Panc1 (cell line): ENCODE results near the gene KAT7. TPM values are rescaled to one million over a fixed set of nuclear protein-coding genes. Genes with fewer than 3 reads are reported as not detected.

Experiments used
- ATAC-seq: fragments of 200-7000 bp; cut with Tn5 transposase; 2 replicates; pipeline ENCODE4 v1.9.1; 2020; ENCODE audit warnings: mild to moderate bottlenecking, moderate library complexity
- BruUV-seq: library from RNA; stranded (reverse); fragments of 400-500 nt; replicated peaks from 2 replicates; lab custom pipeline; 2021; lab: Mats Ljungman, UMichigan
- CTCF ChIA-PET: fragments of 300-600 bp; sonication (Branson Sonifier 250); formaldehyde crosslinking; loops from one replicate; lab custom pipeline; 2022; ENCODE audit warnings: antibody characterized with exemption; lab: Charles Lee
- POLR2A ChIA-PET: fragments of 300-600 bp; sonication (Branson Sonifier 250); formaldehyde crosslinking; loops from one replicate; lab custom pipeline; 2022; ENCODE audit warnings: antibody characterized with exemption; lab: Charles Lee
- DNase-seq: peaks from one replicate; pipeline ENCODE4 v3.0.0-alpha.2; 2010; ENCODE audit warnings: low read depth, low spot score
- H3K27ac ChIP-seq: 2 replicates; pipeline ENCODE4 v1.5.1; 2011; ENCODE audit warnings: mild to moderate bottlenecking, low read length, inconsistent platforms
- H3K27me3 ChIP-seq: fragments of 200-500 bp; sonication (Bioruptor generic); 2 replicates; pipeline ENCODE4 v1.6.0; 2014; ENCODE audit warnings: low read length, inconsistent platforms; ENCODE audit not compliant: control insufficient read depth, insufficient read depth
- H3K36me3 ChIP-seq: fragments of 200-500 bp; sonication (Bioruptor generic); 2 replicates; pipeline ENCODE4 v1.5.1; 2014; ENCODE audit warnings: inconsistent platforms, mild to moderate bottlenecking, low read length, moderate library complexity; ENCODE audit not compliant: control insufficient read depth, insufficient read depth
- H3K4me1 ChIP-seq: 2 replicates; pipeline ENCODE4 v1.5.1; 2011; ENCODE audit warnings: inconsistent platforms, mild to moderate bottlenecking, low read length, moderate library complexity; ENCODE audit not compliant: control insufficient read depth, insufficient read depth
- H3K4me3 ChIP-seq, 2 experiments: 2 replicates each; pipeline ENCODE4 v1.5.1; 2011 to 2012; ENCODE audit warnings: low read depth in 2 of 2, low read length in 2 of 2, mild to moderate bottlenecking in 2 of 2, inconsistent platforms in 1 of 2, moderate library complexity in 1 of 2
- H3K9me3 ChIP-seq: fragments of 200-500 bp; sonication (Bioruptor generic); 2 replicates; pipeline ENCODE4 v1.5.1; 2014; ENCODE audit warnings: low read depth, mild to moderate bottlenecking, inconsistent platforms, low read length, moderate library complexity; ENCODE audit not compliant: control insufficient read depth, insufficient read depth
- POLR2AphosphoS5 ChIP-seq: IDR thresholded peaks from 2 replicates; pipeline ENCODE4 v1.6.1; 2012; ENCODE audit warnings: mild to moderate bottlenecking, low read depth, low read length, moderate library complexity
- SIN3A ChIP-seq: IDR thresholded peaks from 2 replicates; pipeline ENCODE4 v1.6.1; 2012; ENCODE audit warnings: low read depth, mild to moderate bottlenecking, low read length, moderate library complexity, borderline replicate concordance; ENCODE audit not compliant: insufficient read depth
- TCF7L2 ChIP-seq: IDR thresholded peaks from 2 replicates; pipeline ENCODE4 v1.6.1; 2011; ENCODE audit warnings: mild to moderate bottlenecking, low read depth, low read length, inconsistent platforms
- in situ Hi-C: cut with HindIII; loops from 2 replicates; pipeline ENCODE4 v1.10.0; 2016; ENCODE audit warnings: low sequenced_read_pairs, low pct_unique_long_range_greater_than_20kb
- intact Hi-C: fragments of 100-400 bp; cut with micrococcal nuclease; formaldehyde crosslinking; loops from one replicate; pipeline ENCODE4 v1.10.0; 2022; ENCODE audit not compliant: unreplicated experiment
- total RNA-seq: library from RNA; stranded (reverse); gene quantifications from one replicate; pipeline ENCODE4 v1.2.1, GENCODE V29; 2021; ENCODE audit not compliant: unreplicated experiment
- TF ChIP-seq, protein P1 (sequence below): fragments of 450-650 bp; IDR thresholded peaks from 2 replicates; pipeline ENCODE4 v1.5.1; 2017; ENCODE audit warnings: mild to moderate bottlenecking
- TF ChIP-seq, protein P2 (sequence below), 2 experiments: IDR thresholded peaks; 2 replicates each; pipeline ENCODE4 v1.6.1; 2011 to 2012; ENCODE audit warnings: low read depth in 2 of 2, control low read depth in 1 of 2, low read length in 1 of 2, mild to moderate bottlenecking in 1 of 2, moderate library complexity in 1 of 2; ENCODE audit not compliant: insufficient read depth in 1 of 2

KAT7 gene
- total RNA-seq, 1 experiment from 2014 or later = 69.0 TPM

DNA sequence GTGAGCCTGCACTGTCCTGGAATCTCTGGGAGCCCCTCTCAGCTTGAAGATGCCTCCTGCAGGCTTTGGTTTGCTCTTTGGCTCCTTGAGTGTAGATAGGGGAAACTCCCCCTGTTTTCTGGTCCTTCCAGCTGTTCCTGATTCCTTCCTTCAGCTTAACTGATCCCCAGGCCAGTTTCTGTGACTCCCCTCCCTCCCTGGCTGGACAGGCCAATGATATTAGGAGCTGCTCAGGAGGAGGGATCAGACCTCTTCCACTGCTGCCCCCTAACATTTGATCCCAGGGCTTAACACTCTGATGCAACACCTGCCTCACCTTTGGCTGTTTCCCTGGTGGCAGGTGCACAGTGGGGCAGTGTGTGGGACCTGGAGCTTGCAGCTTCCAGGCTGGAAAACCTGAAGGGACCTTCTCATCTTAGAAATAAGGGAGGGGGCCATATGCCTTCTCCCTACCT is 59.6 kb downstream of the KAT7 start, which contains the start of gene TAC4:
TSS of gene TAC4 (minus strand) at position 51 of the 455 bp plus-strand sequence. CDS start 52 bp downstream, outside the sequence.
- peaks cover 15% of the 10 kb centered on the region for H3K27me3 ChIP-seq
- H3K4me1 ChIP-seq = peaks cover 3% of the 10 kb centered on the region; the same call in 1 of the 2 replicates
- H3K27ac ChIP-seq = no peak within 1 kb of the TSS
- CTCF ChIA-PET = no interaction called here
- H3K36me3 ChIP-seq = no peaks in the 10 kb centered on the region
- DNase-seq (no peak), ATAC-seq (no peak)
- TF ChIP-seq POLR2AphosphoS5 (no peak), TCF7L2 (no peak), SIN3A (no peak)
- TF ChIP-seq, protein P1, sequence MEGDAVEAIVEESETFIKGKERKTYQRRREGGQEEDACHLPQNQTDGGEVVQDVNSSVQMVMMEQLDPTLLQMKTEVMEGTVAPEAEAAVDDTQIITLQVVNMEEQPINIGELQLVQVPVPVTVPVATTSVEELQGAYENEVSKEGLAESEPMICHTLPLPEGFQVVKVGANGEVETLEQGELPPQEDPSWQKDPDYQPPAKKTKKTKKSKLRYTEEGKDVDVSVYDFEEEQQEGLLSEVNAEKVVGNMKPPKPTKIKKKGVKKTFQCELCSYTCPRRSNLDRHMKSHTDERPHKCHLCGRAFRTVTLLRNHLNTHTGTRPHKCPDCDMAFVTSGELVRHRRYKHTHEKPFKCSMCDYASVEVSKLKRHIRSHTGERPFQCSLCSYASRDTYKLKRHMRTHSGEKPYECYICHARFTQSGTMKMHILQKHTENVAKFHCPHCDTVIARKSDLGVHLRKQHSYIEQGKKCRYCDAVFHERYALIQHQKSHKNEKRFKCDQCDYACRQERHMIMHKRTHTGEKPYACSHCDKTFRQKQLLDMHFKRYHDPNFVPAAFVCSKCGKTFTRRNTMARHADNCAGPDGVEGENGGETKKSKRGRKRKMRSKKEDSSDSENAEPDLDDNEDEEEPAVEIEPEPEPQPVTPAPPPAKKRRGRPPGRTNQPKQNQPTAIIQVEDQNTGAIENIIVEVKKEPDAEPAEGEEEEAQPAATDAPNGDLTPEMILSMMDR = no peak
- TF ChIP-seq, protein P2, sequence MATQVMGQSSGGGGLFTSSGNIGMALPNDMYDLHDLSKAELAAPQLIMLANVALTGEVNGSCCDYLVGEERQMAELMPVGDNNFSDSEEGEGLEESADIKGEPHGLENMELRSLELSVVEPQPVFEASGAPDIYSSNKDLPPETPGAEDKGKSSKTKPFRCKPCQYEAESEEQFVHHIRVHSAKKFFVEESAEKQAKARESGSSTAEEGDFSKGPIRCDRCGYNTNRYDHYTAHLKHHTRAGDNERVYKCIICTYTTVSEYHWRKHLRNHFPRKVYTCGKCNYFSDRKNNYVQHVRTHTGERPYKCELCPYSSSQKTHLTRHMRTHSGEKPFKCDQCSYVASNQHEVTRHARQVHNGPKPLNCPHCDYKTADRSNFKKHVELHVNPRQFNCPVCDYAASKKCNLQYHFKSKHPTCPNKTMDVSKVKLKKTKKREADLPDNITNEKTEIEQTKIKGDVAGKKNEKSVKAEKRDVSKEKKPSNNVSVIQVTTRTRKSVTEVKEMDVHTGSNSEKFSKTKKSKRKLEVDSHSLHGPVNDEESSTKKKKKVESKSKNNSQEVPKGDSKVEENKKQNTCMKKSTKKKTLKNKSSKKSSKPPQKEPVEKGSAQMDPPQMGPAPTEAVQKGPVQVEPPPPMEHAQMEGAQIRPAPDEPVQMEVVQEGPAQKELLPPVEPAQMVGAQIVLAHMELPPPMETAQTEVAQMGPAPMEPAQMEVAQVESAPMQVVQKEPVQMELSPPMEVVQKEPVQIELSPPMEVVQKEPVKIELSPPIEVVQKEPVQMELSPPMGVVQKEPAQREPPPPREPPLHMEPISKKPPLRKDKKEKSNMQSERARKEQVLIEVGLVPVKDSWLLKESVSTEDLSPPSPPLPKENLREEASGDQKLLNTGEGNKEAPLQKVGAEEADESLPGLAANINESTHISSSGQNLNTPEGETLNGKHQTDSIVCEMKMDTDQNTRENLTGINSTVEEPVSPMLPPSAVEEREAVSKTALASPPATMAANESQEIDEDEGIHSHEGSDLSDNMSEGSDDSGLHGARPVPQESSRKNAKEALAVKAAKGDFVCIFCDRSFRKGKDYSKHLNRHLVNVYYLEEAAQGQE (IDR thresholded peaks at IDR 0.05; ENCODE audit: insufficient read depth in 1 of 2, low read depth in 2 of 2, low read length in 1 of 2) = no peak
- no peaks in the 10 kb centered on the region for H3K9me3 ChIP-seq
- BruUV-seq = no TSS peak
- intact Hi-C loops (loop anchor here (10.0 kb wide), 1 partner anchor 143 kb away; the partner anchor contains the start of gene SLC35B1), in situ Hi-C loops (no loop called here)
- POLR2A ChIA-PET = no interaction called here
- H3K4me3 ChIP-seq = no peak within 1 kb of the TSS

DNA sequence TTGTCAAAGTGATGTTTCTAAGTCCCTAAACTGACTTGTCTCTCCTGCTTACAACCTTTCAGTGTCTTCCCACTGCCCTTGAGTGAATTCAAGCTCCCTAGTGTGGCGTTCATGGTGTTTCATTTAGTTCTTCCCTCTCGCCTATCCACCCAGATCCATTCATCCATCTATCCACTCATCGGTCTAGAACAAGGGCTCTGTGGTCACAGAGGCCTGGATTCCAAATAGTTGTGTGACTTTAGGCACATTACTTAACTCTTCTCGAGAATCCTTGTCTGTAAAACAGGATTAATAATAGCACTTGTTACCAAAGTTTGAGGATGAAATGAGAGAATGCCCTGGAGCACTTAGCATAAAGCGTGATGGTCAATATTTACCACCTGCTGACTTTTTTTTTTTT is 60.3 kb downstream of the KAT7 start:
- intact Hi-C loops (loop anchor here (10.0 kb wide), 1 partner anchor 144 kb away; the partner anchor contains the start of gene SLC35B1), in situ Hi-C loops (no loop called here)
- BruUV-seq = no TSS peak
- no peaks in the 10 kb centered on the region for H3K9me3 ChIP-seq
- no peak for TF ChIP-seq POLR2AphosphoS5
- TF ChIP-seq, protein P2 (IDR thresholded peaks at IDR 0.05; ENCODE audit: insufficient read depth in 1 of 2, low read depth in 2 of 2, low read length in 1 of 2) = no peak
- TF ChIP-seq TCF7L2 = no peak
- TF ChIP-seq SIN3A = no peak
- TF ChIP-seq, protein P1 = no peak
- H3K27ac ChIP-seq = no peak overlapping the region
- POLR2A ChIA-PET = no interaction called here
- CTCF ChIA-PET = interaction anchor here (0.7 kb wide), 1 partner anchor 149 kb away, joined by 3 read pairs; no protein-coding TSS in a partner anchor
- DNase-seq (no peak), ATAC-seq (no peak)
- no peak overlapping the region for H3K4me3 ChIP-seq
- peaks cover 3% of the 10 kb centered on the region; the same call in 1 of the 2 replicates for H3K4me1 ChIP-seq
- peaks cover 15% of the 10 kb centered on the region for H3K27me3 ChIP-seq
- H3K36me3 ChIP-seq = no peaks in the 10 kb centered on the region
